Colon (tissue), 2 donors: ENCODE data around the gene SAPCD1.
"Not testable (repeated sequence)": the region's sequence is repeated elsewhere in the genome, so short reads cannot be mapped to it uniquely, and the experiment has no call there.

ENCODE experiments used
- FAIRE-seq: peaks from 2 replicates; lab custom pipeline; 2012; peaks lifted over from hg19 to GRCh38; lab: Jason Lieb, UNC
- donor health status: control.
- donor health status: control.

Gene SAPCD1

DNA sequence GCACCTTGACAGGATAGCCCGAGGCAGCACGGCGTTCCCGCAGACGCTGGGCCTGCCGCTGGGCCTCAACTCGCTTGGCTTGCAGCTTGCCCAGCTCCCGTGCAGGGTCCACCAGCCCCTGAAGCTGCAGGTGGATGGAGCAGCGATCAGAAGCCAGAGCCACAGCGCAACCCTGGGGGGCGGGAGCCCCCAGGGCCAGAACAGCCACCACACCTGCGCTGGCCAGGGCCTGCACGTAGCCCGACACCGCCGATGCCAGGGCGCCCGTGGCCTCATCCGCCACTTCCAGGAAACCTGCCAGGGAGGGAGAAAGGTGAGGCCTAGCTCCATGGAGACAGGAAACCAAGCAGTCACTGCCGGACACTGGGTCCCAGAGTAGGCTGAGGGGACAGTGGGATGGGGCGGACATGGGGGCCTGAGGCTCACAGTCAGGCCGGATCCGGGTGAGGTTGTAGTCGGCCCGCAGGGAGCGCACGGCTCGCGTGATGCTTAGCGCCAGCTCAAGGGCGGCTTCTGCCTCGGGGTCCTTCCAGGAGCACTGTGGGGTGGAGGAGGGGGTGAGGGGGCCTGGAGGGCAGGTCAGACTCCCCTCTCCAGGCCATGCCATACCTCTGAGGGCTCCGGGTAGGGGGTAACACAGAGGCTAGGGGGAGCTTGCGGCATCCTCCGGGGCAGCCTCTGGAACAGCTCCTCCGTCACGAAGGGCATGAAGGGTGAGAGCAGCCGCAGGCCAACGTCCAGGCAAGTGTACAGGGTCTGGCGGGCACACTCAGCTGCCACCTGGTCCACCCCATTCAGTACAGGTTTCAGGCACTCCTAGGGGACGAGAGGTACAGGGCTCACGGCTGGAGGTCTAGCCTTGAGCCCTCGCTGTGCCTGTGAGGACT lies 16.8 kb downstream of the SAPCD1 start:
- no peak for FAIRE-seq

DNA sequence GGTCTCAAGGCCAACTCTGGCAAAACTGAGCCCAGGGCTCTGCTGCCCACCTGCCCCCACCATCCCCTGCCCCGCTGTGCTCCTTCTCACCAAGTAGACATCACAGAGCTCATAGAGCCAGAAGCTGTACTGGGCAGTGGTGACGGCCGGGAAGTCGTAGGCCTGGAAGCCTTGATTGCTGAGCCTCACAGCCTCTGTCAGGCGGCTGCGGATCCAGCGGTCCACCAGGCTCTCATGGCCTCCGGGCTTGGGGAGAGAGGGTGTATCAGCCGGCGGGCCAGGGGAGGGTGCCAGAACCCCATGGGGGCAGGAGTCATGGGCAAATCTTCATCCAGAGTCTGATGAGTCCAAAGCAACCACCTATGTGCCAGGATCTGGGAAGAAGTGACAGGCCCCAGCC lies 17.5 kb downstream of the SAPCD1 start:
- no peak for FAIRE-seq

DNA sequence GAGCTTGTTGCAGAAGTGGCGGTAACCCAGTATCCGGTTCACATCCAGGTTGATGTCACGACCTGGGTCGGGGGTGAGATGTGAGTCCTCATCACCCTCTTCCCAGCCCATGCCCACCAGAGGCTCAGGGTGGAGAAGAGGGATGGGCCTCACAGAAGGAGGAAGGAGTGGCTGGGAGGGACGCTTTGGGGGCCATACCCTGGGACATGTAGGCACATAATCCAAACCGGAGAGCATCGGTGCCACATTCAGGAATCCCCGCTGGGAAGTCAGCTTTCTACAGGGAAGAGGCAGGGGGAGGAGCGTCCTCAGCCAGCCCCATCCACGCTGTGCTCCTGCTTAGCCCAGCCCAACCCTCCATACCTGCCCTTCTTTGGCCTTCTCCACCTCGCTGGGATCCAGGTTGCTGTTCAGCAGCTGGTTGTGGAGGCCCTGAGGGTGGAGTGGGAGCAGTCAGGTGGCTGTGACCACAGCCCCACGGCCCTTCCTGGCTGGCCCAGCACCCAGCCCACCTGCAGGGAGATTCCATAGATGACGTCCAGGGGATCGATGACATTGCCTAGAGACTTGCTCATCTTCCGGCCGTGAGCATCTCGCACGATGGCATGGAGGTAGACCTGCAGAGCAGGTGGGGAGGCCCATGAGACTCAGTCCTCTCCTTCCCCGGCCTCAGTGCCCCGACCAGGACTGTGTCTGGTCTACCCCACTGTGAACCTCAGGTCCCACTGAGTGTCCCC lies 18.2 kb downstream of the SAPCD1 start:
- no peak for FAIRE-seq

DNA sequence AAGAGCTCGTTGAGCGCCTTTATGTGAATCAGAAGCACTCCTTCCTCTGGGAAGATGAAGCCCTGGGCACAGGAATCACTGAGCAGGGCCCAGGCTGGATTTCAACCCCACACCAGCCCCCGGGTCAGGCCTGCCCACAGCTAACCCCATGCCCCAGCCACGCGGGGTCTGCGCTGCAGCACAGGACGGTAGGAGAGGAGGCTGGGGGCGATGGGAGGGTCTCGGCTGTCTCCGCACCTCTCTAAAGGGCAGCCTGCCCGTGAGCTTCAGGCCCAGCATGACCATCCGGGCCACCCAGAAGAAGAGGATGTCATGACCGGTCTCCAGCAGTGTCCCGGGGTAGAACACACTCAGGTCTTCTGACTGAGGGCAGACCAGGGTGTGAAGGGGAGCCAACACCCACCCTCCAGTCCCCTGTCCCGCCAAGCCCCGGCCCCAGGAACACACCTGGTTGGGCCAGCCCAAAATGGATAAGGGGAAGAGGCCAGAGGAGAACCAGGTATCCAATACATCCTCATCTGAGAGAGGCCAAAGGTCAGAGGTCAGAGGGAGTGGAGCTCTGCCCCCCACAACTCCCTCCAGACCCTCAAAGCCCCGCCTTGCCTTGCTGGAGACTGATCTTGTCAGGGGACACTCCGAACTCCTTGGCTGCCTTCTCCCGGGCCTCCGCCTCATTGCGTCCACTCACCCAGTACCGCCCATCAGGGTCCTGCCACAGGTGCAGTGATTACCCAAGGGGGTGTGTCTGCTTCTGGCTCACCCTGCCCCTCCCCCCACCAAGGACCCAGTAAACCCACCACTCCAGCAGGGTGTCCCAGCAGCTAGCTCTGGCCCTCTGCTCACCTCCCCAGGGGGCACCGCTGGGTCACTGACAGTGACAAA lies 19.0 kb downstream of the SAPCD1 start:
- no peak for FAIRE-seq

DNA sequence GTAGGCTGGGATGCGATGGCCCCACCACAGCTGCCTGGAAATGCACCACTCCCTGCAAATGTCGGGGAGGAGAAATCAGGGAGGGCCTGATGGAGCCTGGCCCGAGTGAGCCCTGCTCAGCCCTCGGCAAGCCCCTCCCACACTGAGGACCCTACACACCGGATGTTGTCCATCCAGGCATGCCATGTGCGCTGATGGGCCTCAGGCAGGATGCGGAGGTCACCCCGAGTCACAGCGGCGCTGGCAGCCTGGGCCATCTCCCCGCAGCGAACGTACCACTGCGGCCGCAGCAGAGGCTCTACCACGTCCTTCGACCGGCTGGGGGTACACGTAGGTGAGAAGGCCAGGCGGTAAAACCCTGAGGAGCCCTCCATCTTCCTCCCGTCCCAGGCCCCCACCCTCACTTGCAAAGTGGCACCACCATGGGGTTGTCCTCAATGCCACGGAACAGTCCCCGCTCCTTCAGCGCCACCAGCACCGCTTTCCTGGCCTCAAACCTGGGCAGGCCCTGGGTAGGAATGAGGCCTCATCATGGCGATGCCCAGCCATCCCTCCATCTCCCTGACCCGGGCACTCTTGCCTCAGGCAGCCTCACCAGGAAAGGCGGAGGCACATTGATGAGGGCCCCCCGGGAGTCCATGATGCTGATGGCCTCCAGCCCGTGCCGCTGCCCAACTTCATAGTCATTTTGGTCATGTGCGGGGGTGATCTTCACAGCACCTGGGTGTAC lies 19.8 kb downstream of the SAPCD1 start:
- FAIRE-seq, result no peak

DNA sequence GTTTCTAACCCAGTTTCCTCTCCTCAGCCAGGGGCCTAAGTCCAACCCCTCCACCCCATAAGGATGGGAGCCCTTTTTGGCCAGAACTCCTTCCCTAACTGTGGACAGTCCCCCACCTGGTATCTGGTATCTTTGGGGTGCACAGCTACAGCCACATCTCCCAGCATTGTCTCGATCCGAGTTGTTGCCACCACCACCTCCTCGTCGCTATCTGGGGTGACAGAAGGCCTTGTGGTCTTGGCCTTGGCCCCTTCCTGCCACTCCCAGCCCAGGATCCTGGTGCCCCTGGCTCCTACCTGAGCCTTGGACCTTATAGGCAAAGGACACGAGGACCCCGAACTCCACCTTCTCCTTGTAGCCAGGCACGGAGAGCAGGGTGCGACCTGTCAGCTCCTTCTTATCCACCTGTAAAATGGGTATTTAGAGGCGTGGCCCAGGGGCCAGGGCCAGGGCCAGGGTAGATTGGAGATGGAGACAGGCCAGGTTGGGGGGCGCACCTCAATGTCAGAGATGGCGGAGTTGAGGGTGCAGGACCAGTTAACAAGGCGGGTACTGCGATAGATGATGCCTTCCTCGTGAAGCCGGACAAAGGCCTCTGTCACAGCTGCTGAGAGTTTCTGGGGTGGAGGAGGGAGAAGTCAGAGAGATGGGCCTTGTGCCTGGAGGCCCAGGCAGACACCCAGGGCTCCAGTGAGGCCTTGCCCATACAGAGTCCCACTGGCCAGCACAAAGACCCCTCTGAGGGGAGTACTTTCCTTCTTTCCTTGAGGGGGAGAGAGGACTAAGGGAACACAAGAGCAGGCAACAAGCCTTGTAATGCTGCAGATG lies 21.9 kb downstream of the SAPCD1 start:
- no peak for FAIRE-seq

DNA sequence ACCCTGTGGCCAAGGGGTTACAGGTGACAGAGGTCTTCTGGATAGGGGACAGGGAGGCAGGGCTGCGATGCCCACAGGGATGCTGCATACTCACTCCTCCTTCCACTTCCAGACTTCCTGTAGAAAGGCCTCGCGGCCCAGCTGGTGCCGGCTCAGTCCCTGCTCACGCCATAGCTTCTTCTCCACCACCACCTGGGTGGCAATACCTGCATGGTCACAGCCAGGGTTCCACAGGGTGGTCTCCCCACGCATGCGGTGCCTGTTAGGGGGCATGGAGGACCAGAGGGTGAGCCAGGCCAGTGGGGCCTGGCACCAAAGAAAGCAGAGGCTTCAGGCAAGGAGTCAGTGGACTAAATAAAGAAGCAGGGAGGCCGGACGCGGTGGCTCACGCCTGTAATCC lies 23.0 kb downstream of the SAPCD1 start:
- no peak for FAIRE-seq

DNA sequence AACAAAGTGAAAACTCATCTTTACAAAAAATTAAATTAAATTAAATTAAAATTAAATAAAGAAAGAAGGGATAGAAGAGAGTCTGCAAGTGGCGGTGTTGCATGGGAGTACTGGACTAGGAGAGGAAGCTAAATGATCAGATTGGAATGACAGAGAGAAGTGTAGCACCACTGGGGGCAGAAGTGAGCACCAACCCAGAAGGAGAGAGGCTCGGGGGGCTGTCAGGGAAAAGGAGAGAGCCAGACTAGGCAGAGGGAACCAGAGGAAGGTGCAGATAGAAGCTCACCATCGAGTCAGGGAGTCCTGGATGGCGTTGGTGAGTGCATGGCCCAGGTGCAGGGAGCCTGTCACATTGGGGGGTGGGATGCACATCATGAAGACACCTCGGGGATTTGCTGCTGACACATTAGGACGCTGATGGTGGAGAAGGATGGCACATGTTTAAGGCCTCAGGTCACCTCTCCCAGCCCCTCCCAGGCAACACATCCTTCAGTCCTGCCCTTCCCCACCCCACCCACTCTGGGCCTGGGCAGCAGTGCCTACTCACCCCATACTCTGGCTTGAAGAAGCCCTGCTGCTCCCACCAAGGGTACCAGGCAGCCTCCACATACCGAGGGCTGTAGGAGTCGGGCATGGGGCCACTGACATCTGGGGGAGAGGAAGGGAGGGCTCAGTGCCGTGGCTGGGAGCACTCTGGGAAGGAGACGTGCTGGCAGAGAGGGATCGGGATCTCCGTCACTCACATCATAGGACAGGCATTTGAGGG lies 29.1 kb downstream of the SAPCD1 start:
- FAIRE-seq, result no peak

DNA sequence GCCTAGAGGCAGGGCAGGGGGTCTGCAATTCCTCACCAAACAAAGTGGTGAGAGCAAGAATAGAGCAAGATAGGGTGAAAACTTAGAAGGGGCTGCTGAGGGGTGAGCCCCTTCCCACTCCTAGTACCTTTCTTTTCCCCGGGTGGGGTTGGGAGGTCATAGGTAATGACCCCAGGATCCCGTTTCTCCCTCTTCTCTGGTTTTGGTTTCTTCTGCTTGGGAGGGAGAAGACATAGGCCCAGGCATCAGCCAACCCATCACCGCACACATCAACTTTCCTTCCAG lies 29.6 kb downstream of the SAPCD1 start:
- no peak for FAIRE-seq

DNA sequence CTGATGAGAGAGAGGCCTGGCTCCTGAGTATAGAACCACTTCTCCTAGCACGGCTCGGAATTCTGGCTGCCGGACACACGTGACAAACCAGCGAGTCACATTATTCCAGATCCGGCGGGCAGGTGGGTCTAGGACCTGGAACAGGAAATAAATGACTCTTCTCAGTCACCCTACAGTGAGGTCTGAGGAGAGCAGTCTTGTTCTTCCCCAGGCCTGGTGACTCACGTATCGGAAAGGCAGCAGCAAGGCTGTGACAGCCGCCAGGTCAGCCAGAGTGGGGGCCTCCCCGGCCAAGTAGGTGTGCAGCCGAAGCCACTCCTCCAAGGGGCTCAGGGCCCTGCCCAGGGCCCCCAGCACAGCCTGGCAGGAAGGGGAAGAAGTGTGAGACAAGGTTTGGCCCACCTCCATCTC lies 30.3 kb downstream of the SAPCD1 start:
- FAIRE-seq, result no peak

DNA sequence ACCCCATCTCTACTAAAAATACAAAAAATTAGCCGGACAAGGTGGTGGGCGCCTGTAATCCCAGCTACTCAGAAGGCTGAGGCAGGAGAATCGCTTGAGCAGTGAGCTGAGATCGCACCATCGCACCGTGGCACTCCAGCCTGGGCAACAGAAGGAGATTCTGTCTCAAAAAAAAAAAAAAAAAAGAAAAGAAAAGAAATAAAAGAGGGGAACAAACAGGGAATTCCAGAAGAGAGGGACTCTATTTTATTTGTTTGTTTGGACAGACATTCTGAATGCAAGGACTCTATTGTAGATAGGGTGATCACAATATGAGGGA lies 31.4 kb downstream of the SAPCD1 start:
- FAIRE-seq, result not testable (repeated sequence)

DNA sequence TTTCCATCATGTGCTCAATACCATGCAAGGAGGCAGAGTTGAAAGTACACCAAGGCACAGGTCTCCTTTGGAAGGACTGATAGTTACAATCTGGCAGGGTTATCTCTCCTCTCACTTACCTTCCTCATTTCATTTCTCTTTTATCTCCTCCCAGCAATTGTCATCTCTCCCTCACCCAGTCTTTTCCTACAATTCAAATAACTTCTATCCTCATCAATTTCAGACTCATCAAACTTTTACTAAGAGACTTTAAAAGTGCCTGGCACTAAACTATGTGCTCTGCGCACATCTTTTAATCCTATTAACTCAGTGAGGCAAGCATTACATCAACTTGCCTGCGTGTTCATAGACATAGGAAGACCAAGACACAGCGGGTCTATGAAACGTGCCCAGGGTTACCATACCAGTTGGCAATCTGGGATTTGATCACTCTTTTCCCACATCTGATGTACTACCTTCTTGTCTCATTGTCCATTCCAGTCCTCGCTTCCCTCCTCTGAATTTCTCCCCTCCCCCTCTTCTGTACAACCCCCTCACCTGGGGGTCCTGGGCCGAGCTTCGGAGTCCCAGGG lies 31.9 kb downstream of the SAPCD1 start:
- no peak for FAIRE-seq

DNA sequence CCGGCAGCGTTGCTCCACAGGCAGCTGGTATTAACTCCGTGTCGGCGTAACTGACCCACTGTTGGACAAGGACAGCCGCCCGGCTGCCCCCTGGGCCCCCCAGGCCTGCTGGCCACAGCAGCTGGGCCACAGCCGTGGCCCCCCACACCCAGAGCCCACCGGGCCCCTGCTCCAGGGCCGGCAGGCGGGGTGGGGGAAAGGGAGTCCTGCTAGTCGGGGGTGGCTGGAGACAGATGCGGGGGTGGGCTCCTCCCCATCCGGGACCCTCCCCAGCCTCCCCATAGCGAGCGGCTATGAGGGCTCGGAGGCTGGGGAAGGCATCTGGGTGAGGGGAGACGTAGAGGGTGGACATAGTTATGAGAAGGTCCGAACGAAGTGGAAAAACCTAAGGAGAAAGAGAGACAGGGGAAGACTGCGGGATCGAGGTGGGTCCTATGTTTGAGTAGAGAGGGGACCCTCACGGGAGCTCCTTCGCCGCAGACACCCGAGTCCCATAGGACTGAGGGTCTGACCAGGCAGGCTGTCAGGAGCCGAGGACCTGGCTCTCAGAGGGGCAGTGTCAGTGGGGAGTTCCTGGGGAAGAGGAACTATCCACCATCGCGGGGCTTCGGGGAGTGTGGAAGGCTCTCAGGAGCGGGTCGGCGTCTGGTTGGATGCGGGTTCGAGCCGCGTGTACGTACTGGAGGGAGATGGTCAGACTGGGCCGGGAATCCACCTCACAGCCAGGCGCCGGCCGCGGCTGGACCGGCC lies 32.6 kb downstream of the SAPCD1 start:
- FAIRE-seq, result no peak

DNA sequence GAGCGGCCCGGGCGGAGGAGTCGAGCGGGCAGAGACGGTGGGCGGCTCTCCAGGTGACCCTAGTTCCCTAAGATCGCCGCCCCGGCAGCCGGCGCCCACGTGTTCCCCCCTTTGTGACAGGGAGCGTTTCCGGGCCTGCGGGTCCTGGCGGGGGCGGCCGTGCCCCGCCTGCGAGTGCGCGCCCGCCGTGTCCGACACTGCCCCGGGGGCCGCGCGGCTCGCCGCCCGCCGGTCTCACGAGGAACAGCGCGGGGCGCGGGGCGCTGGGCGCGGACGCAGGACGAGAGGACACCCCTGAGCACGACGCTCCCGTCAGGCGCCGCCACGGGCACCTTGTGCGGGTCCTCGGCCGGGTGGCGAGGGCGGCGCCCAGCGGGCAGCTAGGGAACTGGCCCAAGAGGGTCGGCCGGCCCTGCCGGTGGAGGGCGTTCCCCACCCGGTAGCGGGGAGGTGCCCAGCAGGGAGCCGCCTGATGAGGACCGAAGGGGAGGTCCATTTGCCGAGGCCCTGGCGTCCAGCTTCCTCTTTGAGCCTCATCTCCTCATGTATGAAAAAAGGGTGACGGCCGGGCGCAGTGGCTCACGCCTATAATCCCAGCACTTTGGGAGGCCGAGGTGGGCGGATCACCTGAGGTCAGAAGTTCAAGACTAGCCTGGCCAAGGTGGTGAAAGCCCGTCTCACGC lies 33.3 kb downstream of the SAPCD1 start, which contains the start of gene VARS1:
Gene VARS1, minus strand, starts transcription at position 137 of the 683 bp plus-strand sequence. CDS start 535 bp downstream, outside the sequence.
- no peak for FAIRE-seq

DNA sequence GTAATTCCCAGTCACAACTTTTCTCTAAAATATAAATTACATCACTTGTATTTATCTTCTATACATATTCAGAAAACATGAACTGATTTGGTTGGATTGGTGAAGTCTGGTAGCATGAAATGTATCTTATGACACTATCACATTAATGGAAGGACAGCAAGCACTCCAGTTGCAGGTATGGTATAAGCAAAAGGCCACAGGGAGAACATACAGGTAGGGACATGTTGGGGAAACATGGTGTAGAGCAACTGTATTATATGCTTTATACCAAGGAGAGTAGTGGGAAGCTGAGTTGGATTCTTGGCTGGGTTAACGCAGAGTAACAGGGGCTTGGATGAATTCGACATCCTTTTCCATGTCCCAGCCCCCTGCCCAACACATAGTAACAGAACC lies 34.5 kb downstream of the SAPCD1 start:
- no peak for FAIRE-seq

DNA sequence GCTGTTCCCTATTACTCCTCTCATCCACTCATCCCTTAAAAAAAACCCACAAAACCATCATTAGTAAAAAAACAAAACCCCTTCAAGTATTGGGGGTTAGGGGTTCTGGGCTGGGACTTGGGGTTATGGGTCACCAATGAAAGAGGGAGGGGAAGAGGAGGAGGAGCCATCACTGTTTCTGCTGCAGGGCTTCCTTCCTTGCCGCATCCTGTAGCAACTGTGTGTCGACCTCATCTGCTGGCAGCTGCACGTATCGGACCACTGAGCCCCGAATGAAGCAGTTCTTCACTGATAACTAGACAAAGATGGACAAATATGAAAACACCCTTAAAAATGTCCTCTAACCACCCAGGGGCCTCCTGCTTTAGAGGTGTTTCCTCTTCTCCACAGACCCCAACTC lies 35.1 kb downstream of the SAPCD1 start:
- FAIRE-seq, result no peak

DNA sequence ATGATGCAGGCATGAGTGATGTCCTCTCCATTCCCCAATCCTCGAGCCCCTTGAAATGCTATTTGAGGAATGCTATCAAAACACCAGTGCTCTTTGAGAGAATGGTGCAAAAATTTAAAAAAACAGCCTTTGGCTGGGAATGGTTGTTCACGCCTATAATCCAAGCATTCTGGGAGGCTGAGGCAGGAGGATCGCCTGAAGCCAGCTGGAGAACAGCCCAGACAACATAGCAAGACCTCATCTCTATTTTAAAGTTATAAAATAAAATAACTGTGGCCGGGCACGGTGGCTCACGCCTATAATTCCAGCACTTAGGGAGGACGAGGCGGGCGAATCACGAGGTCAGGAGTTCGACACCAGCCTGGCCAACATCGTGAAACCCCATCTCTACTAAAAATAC lies 37.3 kb downstream of the SAPCD1 start:
- no peak for FAIRE-seq

DNA sequence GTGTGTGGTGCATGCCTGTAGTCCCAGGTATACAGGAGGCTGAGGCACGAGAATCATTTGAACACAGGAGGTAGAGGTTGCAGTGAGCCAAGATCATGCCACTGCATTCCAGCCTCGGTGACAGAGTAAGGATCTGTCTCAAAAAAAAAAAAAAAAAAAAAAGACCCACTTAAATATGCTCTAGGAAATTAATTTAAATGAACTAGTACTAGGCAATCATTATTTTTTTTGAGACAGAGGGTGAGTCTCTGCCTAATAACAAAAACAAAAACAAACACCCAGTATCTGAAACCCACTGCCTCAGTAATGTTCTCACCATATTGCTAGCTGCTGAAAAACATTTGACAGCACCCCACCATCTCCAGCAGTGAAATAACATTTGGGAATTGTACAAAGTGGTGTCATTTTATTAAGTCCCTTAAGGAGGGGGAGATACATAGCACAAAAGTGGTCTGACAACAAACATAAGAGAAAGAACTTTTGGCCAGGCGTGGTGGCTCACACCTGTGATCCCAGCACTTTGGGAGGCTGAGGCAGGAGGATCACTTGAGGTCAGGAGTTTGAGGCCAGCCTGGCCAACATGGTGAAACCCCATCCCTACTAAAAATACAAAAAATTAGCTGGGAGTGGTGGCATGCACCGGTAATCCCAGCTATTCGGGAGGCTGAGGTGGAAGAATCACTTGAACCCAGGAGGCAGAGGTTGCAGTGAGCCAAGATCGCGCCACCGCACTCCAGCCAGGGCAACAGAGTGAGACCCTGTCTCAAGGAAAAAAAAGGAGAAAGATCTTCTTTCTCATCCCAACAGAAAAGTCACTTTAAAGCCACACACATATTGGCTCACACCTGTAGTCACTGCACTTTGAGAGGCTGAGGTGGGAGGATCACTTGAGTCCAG lies 38.8 kb downstream of the SAPCD1 start:
- not testable (repeated sequence) for FAIRE-seq
